IPS-18a (cell line): ENCODE results near the gene MLX.
A peak's percentile ranks its signal among the peaks of the same experiment; 100 is the strongest.

ENCODE experiments used
- H3K27ac ChIP-seq: one replicate; pipeline ENCODE4 v1.5.1; 2013; ENCODE audit warnings: low read length
- H3K27me3 ChIP-seq: one replicate; pipeline ENCODE4 v1.6.1; 2013; ENCODE audit warnings: mild to moderate bottlenecking, low read length; ENCODE audit not compliant: control insufficient read depth, insufficient read depth
- H3K36me3 ChIP-seq: one replicate; pipeline ENCODE4 v1.6.1; 2013; ENCODE audit warnings: low read depth, low read length; ENCODE audit not compliant: control insufficient read depth
- H3K4me1 ChIP-seq: one replicate; pipeline ENCODE4 v1.6.1; 2013; ENCODE audit warnings: low read depth, low read length; ENCODE audit not compliant: control insufficient read depth
- H3K4me3 ChIP-seq: one replicate; pipeline ENCODE4 v1.5.1; 2013; ENCODE audit warnings: low read length
- H3K9ac ChIP-seq: one replicate; pipeline ENCODE4 v1.6.1; 2013; ENCODE audit warnings: mild to moderate bottlenecking, low read length, moderate library complexity
- H3K9me3 ChIP-seq: one replicate; pipeline ENCODE4 v1.6.1; 2013; ENCODE audit warnings: low read depth, low read length; ENCODE audit not compliant: control insufficient read depth

Gene MLX

GRCh38 chr17:42566883-42567573 lies at the start of gene MLX:
MLX (plus strand) TSS chr17:42567100; CDS start chr17:42567125, 25 bp downstream.
- peak within 1 kb of the TSS; percentile 56 for H3K4me3 ChIP-seq
- H3K9ac ChIP-seq: peak within 1 kb of the TSS; percentile 69
- peaks cover 7% of the 10 kb centered on the region for H3K4me1 ChIP-seq
- peaks cover 49% of the 10 kb centered on the region for H3K36me3 ChIP-seq
- no peak within 1 kb of the TSS for H3K27ac ChIP-seq
- H3K9me3 ChIP-seq: no peaks in the 10 kb centered on the region
- no peaks in the 10 kb centered on the region for H3K27me3 ChIP-seq

- Histone ChIP-seq H3K36me3 (peaks cover 9% of the 10 kb centered on the region), H3K4me1 (peaks cover 18% of the 10 kb centered on the region), H3K9ac (no peak overlapping the region), H3K4me3 (no peak overlapping the region), H3K9me3 (no peaks in the 10 kb centered on the region), H3K27ac (no peak overlapping the region), H3K27me3 (no peaks in the 10 kb centered on the region)
Measured at GRCh38 chr17:42517516-42517915, 49.4 kb upstream of the MLX start.

GRCh38 chr17:42518046-42518754 lies 48.7 kb upstream of the MLX start:
- Histone ChIP-seq H3K27me3 (no peaks in the 10 kb centered on the region), H3K9me3 (no peaks in the 10 kb centered on the region), H3K36me3 (peaks cover 9% of the 10 kb centered on the region), H3K9ac (no peak overlapping the region), H3K4me3 (no peak overlapping the region), H3K4me1 (peaks cover 18% of the 10 kb centered on the region), H3K27ac (no peak overlapping the region)

- no peak overlapping the region for H3K9ac ChIP-seq
- peaks cover 18% of the 10 kb centered on the region for H3K4me1 ChIP-seq
- peaks cover 8% of the 10 kb centered on the region for H3K36me3 ChIP-seq
- no peaks in the 10 kb centered on the region for H3K27me3 ChIP-seq
- H3K4me3 ChIP-seq: peak overlapping the region; percentile 23
- H3K9me3 ChIP-seq: no peaks in the 10 kb centered on the region
- H3K27ac ChIP-seq: no peak overlapping the region
Measured at GRCh38 chr17:42518755-42519545, 48.0 kb upstream of the MLX start.

- Histone ChIP-seq H3K4me1 (peaks cover 18% of the 10 kb centered on the region), H3K9me3 (no peaks in the 10 kb centered on the region), H3K9ac (peak overlapping the region; percentile 56), H3K4me3 (peak overlapping the region; percentile 23), H3K27ac (peak overlapping the region; percentile 17), H3K36me3 (peaks cover 5% of the 10 kb centered on the region), H3K27me3 (no peaks in the 10 kb centered on the region)
Measured at GRCh38 chr17:42519546-42520491, 47.1 kb upstream of the MLX start.

GRCh38 chr17:42520540-42520951 lies 46.4 kb upstream of the MLX start:
- Histone ChIP-seq H3K9me3 (no peaks in the 10 kb centered on the region), H3K4me3 (no peak overlapping the region), H3K4me1 (peaks cover 18% of the 10 kb centered on the region), H3K9ac (peak overlapping the region; percentile 56), H3K36me3 (peaks cover 5% of the 10 kb centered on the region), H3K27me3 (no peaks in the 10 kb centered on the region), H3K27ac (peak overlapping the region; percentile 5)

- H3K4me3 ChIP-seq: no peak overlapping the region
- no peaks in the 10 kb centered on the region for H3K9me3 ChIP-seq
- peaks cover 18% of the 10 kb centered on the region for H3K4me1 ChIP-seq
- peaks cover 5% of the 10 kb centered on the region for H3K36me3 ChIP-seq
- H3K9ac ChIP-seq: no peak overlapping the region
- H3K27ac ChIP-seq: no peak overlapping the region
- no peaks in the 10 kb centered on the region for H3K27me3 ChIP-seq
Measured at GRCh38 chr17:42521036-42521435, 45.9 kb upstream of the MLX start.

- Histone ChIP-seq H3K4me1 (peaks cover 18% of the 10 kb centered on the region), H3K4me3 (no peak overlapping the region), H3K9ac (no peak overlapping the region), H3K27me3 (no peaks in the 10 kb centered on the region), H3K9me3 (no peaks in the 10 kb centered on the region), H3K36me3 (peaks cover 5% of the 10 kb centered on the region), H3K27ac (no peak overlapping the region)
Measured at GRCh38 chr17:42521666-42522262, 45.1 kb upstream of the MLX start.

GRCh38 chr17:42522263-42522790 lies 44.6 kb upstream of the MLX start:
- Histone ChIP-seq H3K27me3 (no peaks in the 10 kb centered on the region), H3K4me1 (peaks cover 18% of the 10 kb centered on the region), H3K9me3 (no peaks in the 10 kb centered on the region), H3K27ac (no peak overlapping the region), H3K9ac (no peak overlapping the region), H3K4me3 (no peak overlapping the region), H3K36me3 (peaks cover 5% of the 10 kb centered on the region)

GRCh38 chr17:42522798-42523278 lies 44.1 kb upstream of the MLX start:
- no peak overlapping the region for H3K4me3 ChIP-seq
- no peak overlapping the region for H3K9ac ChIP-seq
- H3K36me3 ChIP-seq: peaks cover 5% of the 10 kb centered on the region
- peaks cover 18% of the 10 kb centered on the region for H3K4me1 ChIP-seq
- H3K27me3 ChIP-seq: no peaks in the 10 kb centered on the region
- H3K27ac ChIP-seq: no peak overlapping the region
- H3K9me3 ChIP-seq: no peaks in the 10 kb centered on the region
